Erythroblast (primary cell): Measurements from ENCODE around the gene AFAP1L1.

ENCODE experiments used
- GATA1 ChIP-seq: IDR thresholded peaks from 2 replicates; pipeline ENCODE4 v1.6.1; 2011; ENCODE audit warnings: low read depth, mild to moderate bottlenecking, control low read depth, low read length, moderate library complexity
- POLR2A ChIP-seq: IDR thresholded peaks from 2 replicates; pipeline ENCODE4 v1.6.1; 2011; ENCODE audit warnings: mild to moderate bottlenecking, low read length

DNA sequence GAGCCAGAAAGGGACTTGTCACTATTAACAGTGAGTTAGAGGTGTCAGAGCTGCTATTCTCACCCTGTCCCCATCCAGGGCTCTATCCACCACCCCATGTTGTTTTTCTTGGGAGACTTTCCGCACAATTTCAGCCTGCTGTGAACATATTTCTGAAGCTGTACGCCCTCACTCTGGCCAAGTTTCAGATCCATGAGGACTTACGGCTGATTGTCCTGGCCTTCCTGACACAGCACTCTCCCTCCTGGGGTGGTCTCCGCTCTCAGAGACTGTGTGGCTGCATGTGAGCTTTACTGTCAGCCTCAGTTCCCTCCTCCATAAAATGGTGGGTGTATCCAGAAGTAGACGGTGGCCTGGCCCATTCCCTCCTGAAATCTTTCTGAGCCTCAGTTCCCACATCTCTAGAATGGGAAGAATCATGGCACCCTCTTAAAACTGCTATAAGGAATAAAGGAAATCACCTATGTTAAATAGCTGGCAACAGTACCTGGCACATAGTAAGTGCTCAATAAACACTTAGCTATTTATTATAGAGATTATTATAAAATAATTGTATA, 108.2 kb downstream of the AFAP1L1 start:
- no peak for TF ChIP-seq POLR2A
- TF ChIP-seq GATA1 = no peak
